Heart left ventricle (tissue), 16 donors: ENCODE results near the gene TCN2. TPM values are rescaled to one million over a fixed set of nuclear protein-coding genes. Genes with fewer than 3 reads are reported as not detected.

Experiments used
- ATAC-seq, 4 donors: fragments of 200-7000 bp; cut with Tn5 transposase; one replicate each; pipeline ENCODE4 v1.9.1; 2020 to 2022; ENCODE audit warnings: moderate library complexity in 4 of 4, mild to moderate bottlenecking in 3 of 4, moderate number of reproducible peaks in 1 of 4
- DNase-seq, 5 donors: peaks; one replicate each; pipeline ENCODE4 v3.0.0-alpha.2; 2020
- H3K27ac ChIP-seq, 12 donors: fragments of 200-600 bp; sonication (generic) in 4 of 12; one replicate each; pipeline versions ENCODE4 v1.5.0 to v1.8.0; 2016 to 2022; ENCODE audit warnings: mild to moderate bottlenecking in 2 of 12
- H3K27me3 ChIP-seq, 9 donors: fragments of 200-600 bp; sonication (generic) in 2 of 9; one replicate each; pipeline versions ENCODE4 v1.5.1 to v1.8.0; 2016 to 2022; ENCODE audit warnings: mild to moderate bottlenecking in 3 of 9
- H3K36me3 ChIP-seq, 9 donors: fragments of 200-600 bp; sonication (generic) in 2 of 9; one replicate each; pipeline versions ENCODE4 v1.5.0 to v1.8.0; 2018 to 2022; ENCODE audit warnings: mild to moderate bottlenecking in 2 of 9
- H3K4me1 ChIP-seq, 12 donors: fragments of 200-600 bp; sonication (generic) in 4 of 12; one replicate each; pipeline versions ENCODE4 v1.5.0 to v1.8.0; 2016 to 2022; ENCODE audit warnings: mild to moderate bottlenecking in 3 of 12
- H3K4me3 ChIP-seq, 12 donors: fragments of 200-600 bp; sonication (generic) in 4 of 12; one replicate each; pipeline versions ENCODE4 v1.5.0 to v1.8.0; 2017 to 2022; ENCODE audit warnings: mild to moderate bottlenecking in 9 of 12, moderate library complexity in 4 of 12
- H3K9me3 ChIP-seq, 12 donors: fragments of 200-600 bp; sonication (generic) in 4 of 12; one replicate each; pipeline versions ENCODE4 v1.5.0 to v1.8.0; 2016 to 2022; ENCODE audit warnings: mild to moderate bottlenecking in 1 of 12
- POLR2A ChIP-seq, 2 donors: fragments of 450-650 bp; IDR thresholded peaks; one replicate each; pipeline ENCODE4 v1.6.1; 2017; ENCODE audit warnings: antibody characterized with exemption in 2 of 2, mild to moderate bottlenecking in 2 of 2, moderate library complexity in 2 of 2
- WGBS, 4 donors: extraction: QIAGEN DNeasy Blood & Tissue Kit in 2 of 4; methylation state at CpG; one replicate each; pipeline versions ENCODE4 v1.1.5 to v1.1.7; 2013 to 2018; 5-methylcytosine and 5-hydroxymethylcytosine counted together
- intact Hi-C, 10 donors: fragments of 100-400 bp; cut with DNase I; formaldehyde crosslinking; loops; one replicate each; pipeline versions ENCODE4 v1.11.1 to v1.14.2; 2022
- polyA plus RNA-seq, 2 donors: library from polyadenylated mRNA; stranded (reverse); fragments of 200-250 nt; gene quantifications; one replicate each; pipeline ENCODE4 v1.2.3, GENCODE V29; 2013
- total RNA-seq, 9 donors: library from RNA; depleted of rRNA in 2 of 9; stranded (reverse); fragments of >200 nt in 2 of 9; fragmentation: NEBNext Ultra II Directional in 3 of 9; extraction: Animal tissue kit (Norgen Biotek cat#: 25700) in 3 of 9; gene quantifications; one replicate each; pipeline versions ENCODE4 v1.1.0 to v1.2.4, GENCODE V29; 2016 to 2023
- TF ChIP-seq, protein P1 (sequence below), 12 donors: fragments of 200-600 bp; sonication (generic) in 4 of 12; IDR thresholded peaks; one replicate each; pipeline versions ENCODE4 v1.5.0 to v1.8.0; 2018 to 2022; ENCODE audit warnings: antibody characterized with exemption in 12 of 12, mild to moderate bottlenecking in 5 of 12
- donor health status: ischemic (EF 13 %, LVEDD 7.1; RV severe dilation, severe dysfunction).
- donor health status: healthy with polysubstance abuse.
- donor health status: DM: no; HTN: yes; CAD: no.
- donor health status: DM: no; HTN: no; CAD: no.
- donor health status: ischemic (EF 25% LVEDD 6.9; RV normal size, moderate dysfunction).
- donor health status: ischemic (EF 25% LVEDD 5.7; RV mildly dilated, moderate dysfunction).
- donor health status: healthy.
- donor health status: DM: yes; HTN: yes; CAD: no.
- donor health status: ischemic (EF 35%, LVEDD 5.7; RV mildly dilated, moderate dysfunction).
- donor health status: nonischemic (EF 11% LVEDD 7.7; RV severe dilation, severe dysfunction).
- donor health status: DM: yes; HTN: yes; CAD: no.
- donor health status: PGD.
- donor health status: ischemic (EF 29% LVEDD 5.4; RV normal size, mild dysfunction).
- donor health status: nonischemic (EF 23%, LVEDD 6.1; RV moderate dilation, normal function).

TCN2 gene
- total and polyA plus RNA-seq, 11 donors: 11.0 to 69.9 (median 19.3) TPM

DNA sequence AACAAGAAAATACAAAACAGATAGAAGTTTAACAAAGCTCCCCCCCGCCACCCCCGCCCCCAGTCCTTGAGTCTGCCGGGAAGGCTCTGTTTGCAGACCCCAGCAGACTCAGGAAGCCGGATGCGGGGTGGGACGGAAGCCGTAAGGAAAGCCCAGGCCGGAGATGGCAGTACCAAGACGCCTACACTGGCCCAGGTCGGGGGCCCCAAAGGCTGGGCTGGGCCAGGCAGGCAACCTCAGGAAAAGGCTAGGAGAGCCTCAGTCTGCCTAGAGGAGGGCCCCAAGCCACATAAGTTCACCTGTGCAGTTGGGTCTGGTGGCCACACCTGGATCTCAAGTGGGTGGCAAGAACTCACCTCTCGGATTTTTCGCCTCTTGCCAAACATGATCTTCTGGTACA is 28.5 kb upstream of the TCN2 start:
- Histone ChIP-seq H3K27ac (no peak overlapping the region), H3K9me3 (no peaks in the 10 kb centered on the region), H3K4me3 (no peak overlapping the region), H3K36me3 (peaks cover 7 to 83% (median 80%) of the 10 kb centered on the region in 9 donors), H3K4me1 (peaks cover 0 to 19% (median 11%) of the 10 kb centered on the region in 12 donors), H3K27me3 (peaks cover 0 to 4% (median 0%) of the 10 kb centered on the region in 9 donors)
- WGBS, 4 donors: 90 to 93% (median 91%) methylated on average over 11 to 12 of the region's 12 CpGs
- ATAC-seq: no peak
- no peak for DNase-seq
- TF ChIP-seq, protein P1, sequence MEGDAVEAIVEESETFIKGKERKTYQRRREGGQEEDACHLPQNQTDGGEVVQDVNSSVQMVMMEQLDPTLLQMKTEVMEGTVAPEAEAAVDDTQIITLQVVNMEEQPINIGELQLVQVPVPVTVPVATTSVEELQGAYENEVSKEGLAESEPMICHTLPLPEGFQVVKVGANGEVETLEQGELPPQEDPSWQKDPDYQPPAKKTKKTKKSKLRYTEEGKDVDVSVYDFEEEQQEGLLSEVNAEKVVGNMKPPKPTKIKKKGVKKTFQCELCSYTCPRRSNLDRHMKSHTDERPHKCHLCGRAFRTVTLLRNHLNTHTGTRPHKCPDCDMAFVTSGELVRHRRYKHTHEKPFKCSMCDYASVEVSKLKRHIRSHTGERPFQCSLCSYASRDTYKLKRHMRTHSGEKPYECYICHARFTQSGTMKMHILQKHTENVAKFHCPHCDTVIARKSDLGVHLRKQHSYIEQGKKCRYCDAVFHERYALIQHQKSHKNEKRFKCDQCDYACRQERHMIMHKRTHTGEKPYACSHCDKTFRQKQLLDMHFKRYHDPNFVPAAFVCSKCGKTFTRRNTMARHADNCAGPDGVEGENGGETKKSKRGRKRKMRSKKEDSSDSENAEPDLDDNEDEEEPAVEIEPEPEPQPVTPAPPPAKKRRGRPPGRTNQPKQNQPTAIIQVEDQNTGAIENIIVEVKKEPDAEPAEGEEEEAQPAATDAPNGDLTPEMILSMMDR (IDR thresholded peaks at IDR 0.05): no peak
- TF ChIP-seq POLR2A (IDR thresholded peaks at IDR 0.05): no peak
- intact Hi-C loops: no loop called here

DNA sequence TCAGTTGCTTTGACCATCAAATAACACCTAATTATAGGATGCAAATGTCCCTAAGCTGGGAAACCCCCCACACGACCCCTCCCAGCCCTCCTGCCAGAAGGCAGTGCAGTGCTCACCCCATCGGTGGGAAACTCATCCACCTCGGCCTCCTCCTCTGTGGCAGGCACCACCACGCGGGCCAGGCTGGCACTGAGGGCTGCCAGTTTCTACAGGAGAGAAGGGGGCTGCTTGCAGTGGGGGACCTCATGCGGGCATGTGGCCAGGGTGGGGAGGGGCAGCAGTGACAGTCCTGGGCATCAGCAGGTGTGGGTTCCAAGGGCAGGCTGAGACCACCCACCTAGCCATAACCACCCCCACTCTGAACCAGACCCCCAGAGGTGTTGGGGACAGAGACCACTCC is 26.1 kb upstream of the TCN2 start:
- peaks cover 10 to 100% (median 100%) of the 10 kb centered on the region in 9 donors for H3K36me3 ChIP-seq
- H3K9me3 ChIP-seq: no peaks in the 10 kb centered on the region
- H3K4me1 ChIP-seq: peaks cover 0 to 5% (median under 1%) of the 10 kb centered on the region in 12 donors
- no peak overlapping the region for H3K27ac ChIP-seq
- H3K4me3 ChIP-seq: no peak overlapping the region
- intact Hi-C loops: loop anchor here in 1 of 10 donors (10.0 kb wide), 1 partner anchor 156 kb away; the partner anchor contains the start of gene MTFP1
- TF ChIP-seq, protein P1 (IDR thresholded peaks at IDR 0.05): no peak
- TF ChIP-seq POLR2A (IDR thresholded peaks at IDR 0.05): no peak
- ATAC-seq: no peak
- H3K27me3 ChIP-seq: no peaks in the 10 kb centered on the region
- 89 to 95% (median 93%) methylated on average over 5 to 6 of the region's 6 CpGs for WGBS, 4 donors
- DNase-seq: no peak

DNA sequence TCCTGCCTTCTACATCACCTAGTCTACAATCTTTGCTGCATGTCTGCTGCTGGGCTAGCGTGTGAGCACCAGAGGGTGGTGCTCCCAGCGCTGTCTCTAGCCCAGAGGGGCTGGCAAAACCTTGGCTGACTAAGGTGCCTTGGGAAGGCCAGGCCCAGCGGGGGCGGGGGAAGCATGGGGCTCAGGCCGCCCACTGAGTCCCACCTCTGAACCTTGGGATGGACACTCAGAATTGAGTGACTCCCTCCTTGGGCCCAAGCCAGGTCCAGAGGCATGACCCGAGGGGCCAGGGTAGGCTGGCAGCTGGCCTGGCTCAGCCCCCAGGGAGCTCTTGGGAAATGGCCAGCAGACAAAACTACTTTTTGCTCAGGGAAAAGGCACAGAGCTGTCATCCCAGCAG is 24.9 kb upstream of the TCN2 start:
- intact Hi-C loops: loop anchor here in 1 of 10 donors (10.0 kb wide), 1 partner anchor 157 kb away; the partner anchor contains the start of gene MTFP1
- Histone ChIP-seq H3K9me3 (no peaks in the 10 kb centered on the region), H3K36me3 (peaks cover 10 to 100% (median 100%) of the 10 kb centered on the region in 9 donors), H3K27ac (no peak overlapping the region), H3K4me3 (no peak overlapping the region), H3K4me1 (no peaks in the 10 kb centered on the region), H3K27me3 (no peaks in the 10 kb centered on the region)
- ATAC-seq (no peak), DNase-seq (no peak)
- 66 to 92% (median 89%) methylated on average over 6 of the region's 6 CpGs for WGBS, 4 donors
- no peak for TF ChIP-seq POLR2A (IDR thresholded peaks at IDR 0.05)
- TF ChIP-seq, protein P1 (IDR thresholded peaks at IDR 0.05): no peak

DNA sequence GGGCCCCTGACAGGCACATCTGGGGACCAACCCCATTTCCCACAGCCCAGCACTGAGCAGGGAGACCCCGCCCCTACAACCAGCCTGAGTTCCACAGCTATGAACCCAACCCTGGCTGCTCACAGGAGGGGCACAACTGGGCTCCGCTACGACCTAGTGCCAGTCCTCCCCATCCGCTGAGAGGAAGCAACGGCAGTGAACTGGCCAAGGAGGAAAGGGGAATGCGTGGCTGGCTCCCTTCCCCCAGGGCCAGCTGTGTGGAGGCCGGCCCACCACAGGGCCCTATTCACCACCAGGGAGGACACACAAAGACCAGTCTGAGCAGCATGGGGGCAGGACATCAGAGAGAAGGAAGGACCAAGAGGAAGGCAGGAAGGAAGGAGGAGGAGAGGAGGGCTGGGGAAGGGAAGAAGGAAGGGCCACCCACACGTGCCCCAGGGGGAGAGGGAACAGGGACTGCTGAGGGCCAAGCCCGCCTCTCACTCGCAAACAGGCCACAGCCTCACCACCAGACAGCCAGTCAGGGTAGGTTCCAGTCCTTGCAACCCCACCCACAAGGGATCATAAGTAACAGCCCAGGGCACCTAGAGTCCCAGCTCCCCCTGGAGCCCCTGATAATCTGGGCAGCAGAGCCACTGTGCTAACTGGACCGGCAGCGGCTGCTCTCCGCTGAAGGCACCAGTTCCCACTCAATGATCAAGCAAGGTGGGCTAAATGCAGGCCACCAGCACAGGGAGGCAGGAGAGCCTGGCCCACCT is 24.0 kb upstream of the TCN2 start:
- no peaks in the 10 kb centered on the region for H3K4me1 ChIP-seq
- H3K36me3 ChIP-seq: peaks cover 10 to 100% (median 100%) of the 10 kb centered on the region in 9 donors
- WGBS, 4 donors: 69 to 80% (median 76%) methylated on average over 11 to 13 of the region's 13 CpGs
- intact Hi-C loops: loop anchor here in 1 of 10 donors (10.0 kb wide), 1 partner anchor 158 kb away; the partner anchor contains the start of gene MTFP1
- no peak for DNase-seq
- ATAC-seq: no peak
- no peaks in the 10 kb centered on the region for H3K27me3 ChIP-seq
- TF ChIP-seq, protein P1 (IDR thresholded peaks at IDR 0.05): no peak
- TF ChIP-seq POLR2A (IDR thresholded peaks at IDR 0.05): no peak
- H3K4me3 ChIP-seq: no peak overlapping the region
- H3K9me3 ChIP-seq: no peaks in the 10 kb centered on the region
- no peak overlapping the region for H3K27ac ChIP-seq
